ENCODE measurements around the gene ZRANB1.

GRCh38 chr10:125027871-125028869 is 86.2 kb downstream of the ZRANB1 start:
- TF ChIP-seq CTCF (conservative IDR thresholded peaks at IDR 0.05 in 1 of 2, IDR thresholded peaks at IDR 0.05 in 1 of 2; ENCODE audit: low read depth in 1 of 2, low read length in 2 of 2) = no peak
- no peak for TF ChIP-seq EZH2 (IDR thresholded peaks at IDR 0.05; ENCODE audit: low read length, missing control alignments)

Data from fibroblast of lung (primary cell).